ENCODE data around the gene ZNF787.

GRCh38 chr19:56137405-56137804 lies 16.3 kb upstream of the ZNF787 start:
- no peak for TF ChIP-seq CTCF (conservative IDR thresholded peaks at IDR 0.05; ENCODE audit: low read length)
- TF ChIP-seq EZH2phosphoT487 (IDR thresholded peaks at IDR 0.05; ENCODE audit: borderline replicate concordance, low read depth, low read length): no peak
